Liver (tissue), 9 donors: Measurements from ENCODE around the gene BCAN. TPM values are rescaled to one million over a fixed set of nuclear protein-coding genes. Genes with fewer than 3 reads are reported as not detected.

Experiments used
- DNase-seq: peaks from one replicate; pipeline ENCODE4 v3.0.0-alpha.2; 2017; ENCODE audit warnings: low spot score
- H3K27ac ChIP-seq, 2 donors: one replicate each; pipeline ENCODE4 v1.7.0; 2013; ENCODE audit warnings: inconsistent platforms in 2 of 2, low read length in 2 of 2, control low read depth in 1 of 2, low read depth in 1 of 2, mild to moderate bottlenecking in 1 of 2
- H3K27me3 ChIP-seq, 4 donors: one replicate each; pipeline versions ENCODE4 v1.6.1 to v1.7.0; 2013; ENCODE audit warnings: low read length in 3 of 4, inconsistent platforms in 1 of 4, mild to moderate bottlenecking in 1 of 4, moderate library complexity in 1 of 4; ENCODE audit not compliant: control insufficient read depth in 4 of 4, insufficient read depth in 4 of 4
- H3K36me3 ChIP-seq, 4 donors: one replicate each; pipeline versions ENCODE4 v1.6.1 to v1.7.0; 2013; ENCODE audit warnings: low read length in 3 of 4, mild to moderate bottlenecking in 3 of 4, low read depth in 1 of 4, moderate library complexity in 1 of 4; ENCODE audit not compliant: control insufficient read depth in 4 of 4, insufficient read depth in 3 of 4
- H3K4me1 ChIP-seq, 4 donors: one replicate each; pipeline versions ENCODE4 v1.6.1 to v1.7.0; 2013; ENCODE audit warnings: low read length in 3 of 4, mild to moderate bottlenecking in 3 of 4, moderate library complexity in 1 of 4; ENCODE audit not compliant: control insufficient read depth in 4 of 4, insufficient read depth in 4 of 4
- H3K4me3 ChIP-seq, 3 donors: one replicate each; pipeline versions ENCODE4 v1.6.1 to v1.7.0; 2013; ENCODE audit warnings: low read length in 3 of 3, control low read depth in 1 of 3, low read depth in 1 of 3, mild to moderate bottlenecking in 1 of 3
- H3K9ac ChIP-seq, 2 donors: one replicate each; pipeline ENCODE4 v1.7.0; 2013; ENCODE audit warnings: low read length in 2 of 2, mild to moderate bottlenecking in 2 of 2, moderate library complexity in 2 of 2, control low read depth in 1 of 2, low read depth in 1 of 2
- H3K9me3 ChIP-seq, 4 donors: one replicate each; pipeline versions ENCODE4 v1.6.1 to v1.7.0; 2013; ENCODE audit warnings: low read length in 3 of 4; ENCODE audit not compliant: control insufficient read depth in 4 of 4
- EGR1 ChIP-seq, 2 donors: IDR thresholded peaks; 2 replicates each; pipeline ENCODE4 v1.6.1; 2016 to 2018; ENCODE audit warnings: antibody characterized with exemption in 2 of 2, low read depth in 2 of 2
- FOXA2 ChIP-seq: IDR thresholded peaks from 2 replicates; pipeline ENCODE4 v1.6.1; 2016; ENCODE audit warnings: antibody characterized with exemption
- GABPA ChIP-seq, 2 donors: IDR thresholded peaks in 1 of 2; conservative IDR thresholded peaks in 1 of 2; 2 replicates each; pipeline ENCODE4 v1.6.1; 2016; ENCODE audit warnings: antibody characterized with exemption in 2 of 2, mild to moderate bottlenecking in 1 of 2, moderate library complexity in 1 of 2
- HNF4A ChIP-seq, 2 donors: conservative IDR thresholded peaks; 2 replicates each; pipeline ENCODE4 v1.6.1; 2016; ENCODE audit warnings: antibody characterized with exemption in 2 of 2, mild to moderate bottlenecking in 2 of 2
- HNF4G ChIP-seq: IDR thresholded peaks from 2 replicates; pipeline ENCODE4 v1.6.1; 2016; ENCODE audit warnings: antibody characterized with exemption
- JUND ChIP-seq, 2 donors: IDR thresholded peaks; 2 replicates each; pipeline ENCODE4 v1.6.1; 2016; ENCODE audit warnings: antibody characterized with exemption in 2 of 2
- NR2F2 ChIP-seq: IDR thresholded peaks from 2 replicates; pipeline ENCODE4 v1.6.1; 2016; ENCODE audit warnings: antibody characterized with exemption
- RAD21 ChIP-seq, 2 donors: IDR thresholded peaks; 2 replicates each; pipeline ENCODE4 v1.6.1; 2016; ENCODE audit warnings: antibody characterized with exemption in 2 of 2, mild to moderate bottlenecking in 2 of 2
- SP1 ChIP-seq: IDR thresholded peaks from 2 replicates; pipeline ENCODE4 v1.6.1; 2018; ENCODE audit warnings: antibody characterized with exemption, mild to moderate bottlenecking
- TAF1 ChIP-seq: conservative IDR thresholded peaks from 2 replicates; pipeline ENCODE4 v1.6.1; 2016; ENCODE audit warnings: antibody characterized with exemption, mild to moderate bottlenecking
- YY1 ChIP-seq: IDR thresholded peaks from 2 replicates; pipeline ENCODE4 v1.6.1; 2016; ENCODE audit warnings: antibody characterized with exemption, mild to moderate bottlenecking
- WGBS: extraction: QIAGEN DNeasy Blood & Tissue Kit; methylation state at CpG from one replicate; pipeline ENCODE4 v1.1.7; 2013; 5-methylcytosine and 5-hydroxymethylcytosine counted together
- polyA plus RNA-seq, 2 donors: library from polyadenylated mRNA; stranded (reverse) in 1 of 2; unstranded in 1 of 2; fragments of 200-250 nt in 1 of 2; fragments of >200 nt in 1 of 2; fragmentation: Nextera tagmentation in 1 of 2; extraction: Ambion mirVana in 1 of 2; gene quantifications; one replicate each; pipeline versions ENCODE4 v1.2.1 to v1.2.3, GENCODE V29; 2013 to 2015
- total RNA-seq, 2 donors: library from RNA; depleted of rRNA; stranded (reverse); fragments of >200 nt; gene quantifications; one replicate each; pipeline ENCODE4 v1.2.3, GENCODE V29; 2014
- TF ChIP-seq, protein P1 (sequence below): IDR thresholded peaks from 2 replicates; pipeline ENCODE4 v1.6.1; 2016; ENCODE audit warnings: antibody characterized with exemption
- TF ChIP-seq, protein P2 (sequence below): fragments of 150-350 bp; IDR thresholded peaks from 2 replicates; pipeline ENCODE4 v1.5.1; 2017; ENCODE audit warnings: improper control_type of control experiment, low read depth, low read length; ENCODE audit not compliant: missing input control
- TF ChIP-seq, protein P3 (sequence below): IDR thresholded peaks from 2 replicates; pipeline ENCODE4 v1.6.1; 2016; ENCODE audit warnings: antibody characterized with exemption
- TF ChIP-seq, protein P4 (sequence below): IDR thresholded peaks from 2 replicates; pipeline ENCODE4 v1.6.1; 2016; ENCODE audit warnings: antibody characterized with exemption, mild to moderate bottlenecking
- donor health status: healthy.
- donor health status: healthy.
- donor health status: healthy.
- donor health status: healthy.
- donor health status: healthy.

Gene BCAN
- total and polyA plus RNA-seq, 4 donors, result 0.02 TPM; not detected in 3

GRCh38 chr1:156705918-156706656 is 64.2 kb downstream of the BCAN start:
- Histone ChIP-seq H3K9me3 (no peaks in the 10 kb centered on the region), H3K36me3 (no peaks in the 10 kb centered on the region), H3K9ac (no peak overlapping the region), H3K27ac (no peak overlapping the region), H3K4me3 (peak overlapping the region in 1 of 3 donors; percentile 15), H3K4me1 (peaks cover 11 to 19% (median 13%) of the 10 kb centered on the region in 4 donors), H3K27me3 (peaks cover 0 to 10% (median 7%) of the 10 kb centered on the region in 4 donors)
- 3% methylated on average over 45 of the region's 45 CpGs for WGBS
- TF ChIP-seq, protein P1, sequence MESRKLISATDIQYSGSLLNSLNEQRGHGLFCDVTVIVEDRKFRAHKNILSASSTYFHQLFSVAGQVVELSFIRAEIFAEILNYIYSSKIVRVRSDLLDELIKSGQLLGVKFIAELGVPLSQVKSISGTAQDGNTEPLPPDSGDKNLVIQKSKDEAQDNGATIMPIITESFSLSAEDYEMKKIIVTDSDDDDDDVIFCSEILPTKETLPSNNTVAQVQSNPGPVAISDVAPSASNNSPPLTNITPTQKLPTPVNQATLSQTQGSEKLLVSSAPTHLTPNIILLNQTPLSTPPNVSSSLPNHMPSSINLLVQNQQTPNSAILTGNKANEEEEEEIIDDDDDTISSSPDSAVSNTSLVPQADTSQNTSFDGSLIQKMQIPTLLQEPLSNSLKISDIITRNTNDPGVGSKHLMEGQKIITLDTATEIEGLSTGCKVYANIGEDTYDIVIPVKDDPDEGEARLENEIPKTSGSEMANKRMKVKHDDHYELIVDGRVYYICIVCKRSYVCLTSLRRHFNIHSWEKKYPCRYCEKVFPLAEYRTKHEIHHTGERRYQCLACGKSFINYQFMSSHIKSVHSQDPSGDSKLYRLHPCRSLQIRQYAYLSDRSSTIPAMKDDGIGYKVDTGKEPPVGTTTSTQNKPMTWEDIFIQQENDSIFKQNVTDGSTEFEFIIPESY, result no peak
- TF ChIP-seq, protein P2, sequence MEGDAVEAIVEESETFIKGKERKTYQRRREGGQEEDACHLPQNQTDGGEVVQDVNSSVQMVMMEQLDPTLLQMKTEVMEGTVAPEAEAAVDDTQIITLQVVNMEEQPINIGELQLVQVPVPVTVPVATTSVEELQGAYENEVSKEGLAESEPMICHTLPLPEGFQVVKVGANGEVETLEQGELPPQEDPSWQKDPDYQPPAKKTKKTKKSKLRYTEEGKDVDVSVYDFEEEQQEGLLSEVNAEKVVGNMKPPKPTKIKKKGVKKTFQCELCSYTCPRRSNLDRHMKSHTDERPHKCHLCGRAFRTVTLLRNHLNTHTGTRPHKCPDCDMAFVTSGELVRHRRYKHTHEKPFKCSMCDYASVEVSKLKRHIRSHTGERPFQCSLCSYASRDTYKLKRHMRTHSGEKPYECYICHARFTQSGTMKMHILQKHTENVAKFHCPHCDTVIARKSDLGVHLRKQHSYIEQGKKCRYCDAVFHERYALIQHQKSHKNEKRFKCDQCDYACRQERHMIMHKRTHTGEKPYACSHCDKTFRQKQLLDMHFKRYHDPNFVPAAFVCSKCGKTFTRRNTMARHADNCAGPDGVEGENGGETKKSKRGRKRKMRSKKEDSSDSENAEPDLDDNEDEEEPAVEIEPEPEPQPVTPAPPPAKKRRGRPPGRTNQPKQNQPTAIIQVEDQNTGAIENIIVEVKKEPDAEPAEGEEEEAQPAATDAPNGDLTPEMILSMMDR, result peak; percentile 32
- peak in 1 of 2 donors; percentile 45 for TF ChIP-seq RAD21 (IDR thresholded peaks at IDR 0.05)
- peak; percentile 52 for DNase-seq

DNA sequence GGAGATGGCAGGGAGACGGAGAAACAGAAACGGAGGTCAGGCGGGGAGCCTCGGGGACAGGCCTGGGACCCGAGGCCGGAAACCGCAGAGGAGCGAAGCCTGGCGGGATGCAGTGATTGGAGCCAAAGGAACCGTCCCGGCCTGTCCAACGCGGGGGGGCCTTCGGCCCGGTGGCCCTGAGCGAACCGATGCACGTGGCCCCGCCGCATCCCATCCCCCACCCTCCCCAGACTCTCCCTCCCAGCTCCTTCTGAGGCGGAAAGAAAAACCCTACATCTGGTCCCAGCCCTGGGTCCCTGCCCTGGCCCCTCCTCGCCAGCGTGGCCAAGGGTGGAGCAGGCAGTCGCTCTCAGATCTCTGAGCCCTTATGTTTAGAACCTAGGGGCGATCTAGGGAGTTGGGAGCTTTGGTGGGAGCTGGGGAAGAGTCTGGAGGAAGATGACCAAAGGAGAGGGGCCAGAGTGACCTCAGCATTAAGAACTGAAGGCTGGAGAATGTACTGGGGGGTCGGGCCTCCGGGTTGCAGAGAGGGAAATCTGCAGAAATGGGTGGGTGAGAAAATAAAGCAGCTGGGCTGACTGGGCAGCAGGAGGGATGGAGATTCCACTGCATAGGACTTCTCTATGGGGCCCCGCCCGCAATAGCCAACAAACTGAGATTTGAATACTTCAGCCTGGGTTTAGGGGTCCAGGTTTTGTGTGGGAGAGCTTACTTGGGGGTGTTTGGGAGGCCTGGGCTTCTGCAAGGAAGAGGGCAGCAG is 64.9 kb downstream of the BCAN start:
- DNase-seq, result no peak
- TF ChIP-seq RAD21 (IDR thresholded peaks at IDR 0.05) (no peak), HNF4G (no peak), NR2F2 (no peak), JUND (IDR thresholded peaks at IDR 0.05) (no peak), YY1 (no peak), FOXA2 (no peak), SP1 (no peak), HNF4A (conservative IDR thresholded peaks at IDR 0.05) (no peak), EGR1 (IDR thresholded peaks at IDR 0.05; ENCODE audit: low read depth in 2 of 2) (no peak), GABPA (IDR thresholded peaks at IDR 0.05 in 1 of 2, conservative IDR thresholded peaks at IDR 0.05 in 1 of 2) (no peak), TAF1 (no peak)
- TF ChIP-seq, protein P3, sequence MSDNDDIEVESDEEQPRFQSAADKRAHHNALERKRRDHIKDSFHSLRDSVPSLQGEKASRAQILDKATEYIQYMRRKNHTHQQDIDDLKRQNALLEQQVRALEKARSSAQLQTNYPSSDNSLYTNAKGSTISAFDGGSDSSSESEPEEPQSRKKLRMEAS, result no peak
- TF ChIP-seq, protein P4, sequence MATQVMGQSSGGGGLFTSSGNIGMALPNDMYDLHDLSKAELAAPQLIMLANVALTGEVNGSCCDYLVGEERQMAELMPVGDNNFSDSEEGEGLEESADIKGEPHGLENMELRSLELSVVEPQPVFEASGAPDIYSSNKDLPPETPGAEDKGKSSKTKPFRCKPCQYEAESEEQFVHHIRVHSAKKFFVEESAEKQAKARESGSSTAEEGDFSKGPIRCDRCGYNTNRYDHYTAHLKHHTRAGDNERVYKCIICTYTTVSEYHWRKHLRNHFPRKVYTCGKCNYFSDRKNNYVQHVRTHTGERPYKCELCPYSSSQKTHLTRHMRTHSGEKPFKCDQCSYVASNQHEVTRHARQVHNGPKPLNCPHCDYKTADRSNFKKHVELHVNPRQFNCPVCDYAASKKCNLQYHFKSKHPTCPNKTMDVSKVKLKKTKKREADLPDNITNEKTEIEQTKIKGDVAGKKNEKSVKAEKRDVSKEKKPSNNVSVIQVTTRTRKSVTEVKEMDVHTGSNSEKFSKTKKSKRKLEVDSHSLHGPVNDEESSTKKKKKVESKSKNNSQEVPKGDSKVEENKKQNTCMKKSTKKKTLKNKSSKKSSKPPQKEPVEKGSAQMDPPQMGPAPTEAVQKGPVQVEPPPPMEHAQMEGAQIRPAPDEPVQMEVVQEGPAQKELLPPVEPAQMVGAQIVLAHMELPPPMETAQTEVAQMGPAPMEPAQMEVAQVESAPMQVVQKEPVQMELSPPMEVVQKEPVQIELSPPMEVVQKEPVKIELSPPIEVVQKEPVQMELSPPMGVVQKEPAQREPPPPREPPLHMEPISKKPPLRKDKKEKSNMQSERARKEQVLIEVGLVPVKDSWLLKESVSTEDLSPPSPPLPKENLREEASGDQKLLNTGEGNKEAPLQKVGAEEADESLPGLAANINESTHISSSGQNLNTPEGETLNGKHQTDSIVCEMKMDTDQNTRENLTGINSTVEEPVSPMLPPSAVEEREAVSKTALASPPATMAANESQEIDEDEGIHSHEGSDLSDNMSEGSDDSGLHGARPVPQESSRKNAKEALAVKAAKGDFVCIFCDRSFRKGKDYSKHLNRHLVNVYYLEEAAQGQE, result no peak
- TF ChIP-seq, protein P1, result no peak
- TF ChIP-seq, protein P2, result no peak
- 8% methylated on average over 29 of the region's 29 CpGs for WGBS
- Histone ChIP-seq H3K36me3 (no peaks in the 10 kb centered on the region), H3K4me3 (peak overlapping the region in 1 of 3 donors; percentile 15), H3K27me3 (peaks cover 0 to 10% (median 7%) of the 10 kb centered on the region in 4 donors), H3K9me3 (no peaks in the 10 kb centered on the region), H3K9ac (no peak overlapping the region), H3K4me1 (peaks cover 11 to 19% (median 13%) of the 10 kb centered on the region in 4 donors), H3K27ac (no peak overlapping the region)
